ENCODE data around the gene RNF217.
"Not testable (repeated sequence)": the region's sequence is repeated elsewhere in the genome, so short reads cannot be mapped to it uniquely, and the experiment has no call there.

RNF217 gene

DNA sequence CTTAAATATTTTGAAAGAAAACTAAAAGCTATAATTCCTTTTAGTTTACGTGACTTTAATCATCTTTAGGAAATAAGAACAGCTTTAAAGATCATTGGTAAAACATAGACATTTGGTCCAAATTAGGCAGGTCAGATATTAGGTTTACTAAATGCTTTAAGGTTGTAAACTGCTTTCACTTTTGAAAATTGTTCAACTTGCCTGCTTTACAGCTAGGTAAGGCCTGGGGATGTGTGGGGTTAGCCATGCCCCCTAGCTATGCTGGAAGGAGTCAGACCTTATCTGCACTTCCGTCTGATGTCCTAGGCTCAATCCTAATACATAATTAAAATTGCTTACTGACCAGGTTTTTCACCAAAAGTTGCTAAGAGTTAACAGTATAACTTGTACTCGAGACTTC is 160.8 kb downstream of the RNF217 start:
- Histone ChIP-seq H3K27me3 (ENCODE audit: insufficient read depth, low read length, poor library complexity, severe bottlenecking) (no peaks in the 10 kb centered on the region), H3K9me3 (ENCODE audit: insufficient read depth, low read depth, low read length) (no peaks in the 10 kb centered on the region), H3F3A (ENCODE audit: low read depth) (no peaks in the 10 kb centered on the region), H3K9ac (ENCODE audit: low read depth, low read length, poor library complexity, severe bottlenecking) (no peak overlapping the region), H3K4me3 (ENCODE audit: low read length, poor library complexity, severe bottlenecking) (no peak overlapping the region), H3K36me3 (ENCODE audit: insufficient read depth, low read length) (no peaks in the 10 kb centered on the region), H2AFZ (ENCODE audit: low read length) (no peak overlapping the region), H3K79me2 (ENCODE audit: insufficient read depth, low read length) (no peaks in the 10 kb centered on the region), H3K4me2 (ENCODE audit: low read depth, low read length, poor library complexity, severe bottlenecking) (no peak overlapping the region), H3K9me2 (replicated peaks; ENCODE audit: low read depth, low read length) (no peaks in the 10 kb centered on the region), H3K4me1 (ENCODE audit: insufficient read depth, low read length, poor library complexity, severe bottlenecking) (no peaks in the 10 kb centered on the region), H4K20me1 (ENCODE audit: insufficient read depth, low read length, poor library complexity, severe bottlenecking) (no peaks in the 10 kb centered on the region)
- TF ChIP-seq CTCF (conservative IDR thresholded peaks at IDR 0.05; ENCODE audit: low read length): no peak
- no peak for TF ChIP-seq EZH2phosphoT487 (IDR thresholded peaks at IDR 0.05; ENCODE audit: borderline replicate concordance)

DNA sequence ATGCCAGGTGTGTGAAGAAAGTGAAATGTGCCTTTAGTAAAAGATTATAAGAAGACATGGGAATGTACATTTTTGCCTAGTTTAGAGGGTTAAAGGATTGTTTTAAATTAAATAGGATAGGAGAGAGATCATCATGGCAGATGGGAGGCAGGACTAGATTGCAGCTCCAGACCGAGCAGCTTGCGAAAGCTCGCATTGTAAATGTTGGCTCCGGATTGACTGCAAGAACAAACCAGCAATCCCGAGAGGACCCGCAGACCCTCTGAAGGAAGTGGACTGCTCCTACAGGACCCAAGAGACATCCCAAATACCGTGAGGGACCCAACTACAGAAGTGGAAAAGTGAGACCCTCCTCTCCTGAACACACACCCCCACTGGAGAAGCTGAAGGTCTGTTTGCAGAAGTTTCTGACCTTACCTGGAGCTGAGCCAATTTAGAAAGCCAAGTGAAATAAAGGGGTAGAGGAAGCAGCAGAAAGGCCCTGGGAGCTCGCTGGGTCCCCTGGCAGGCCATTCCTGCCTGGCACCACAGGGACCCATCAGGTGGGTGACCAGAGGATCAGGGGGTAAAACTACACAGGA is 161.3 kb downstream of the RNF217 start:
- Histone ChIP-seq H3K9ac (ENCODE audit: low read depth, low read length, poor library complexity, severe bottlenecking) (no peak overlapping the region), H2AFZ (ENCODE audit: low read length) (no peak overlapping the region)

GRCh38 chr6:125124049-125124669 is 161.9 kb downstream of the RNF217 start:
- Histone ChIP-seq H3K9me3 (ENCODE audit: insufficient read depth, low read depth, low read length) (no peaks in the 10 kb centered on the region), H3K27me3 (ENCODE audit: insufficient read depth, low read length, poor library complexity, severe bottlenecking) (no peaks in the 10 kb centered on the region), H4K20me1 (ENCODE audit: insufficient read depth, low read length, poor library complexity, severe bottlenecking) (no peaks in the 10 kb centered on the region), H2AFZ (ENCODE audit: low read length) (no peak overlapping the region), H3K4me3 (ENCODE audit: low read length, poor library complexity, severe bottlenecking) (no peak overlapping the region), H3K36me3 (ENCODE audit: insufficient read depth, low read length) (no peaks in the 10 kb centered on the region), H3K9ac (ENCODE audit: low read depth, low read length, poor library complexity, severe bottlenecking) (no peak overlapping the region), H3K4me1 (ENCODE audit: insufficient read depth, low read length, poor library complexity, severe bottlenecking) (no peaks in the 10 kb centered on the region), H3K4me2 (ENCODE audit: low read depth, low read length, poor library complexity, severe bottlenecking) (no peak overlapping the region), H3K9me2 (replicated peaks; ENCODE audit: low read depth, low read length) (no peaks in the 10 kb centered on the region), H3F3A (ENCODE audit: low read depth) (no peaks in the 10 kb centered on the region), H3K79me2 (ENCODE audit: insufficient read depth, low read length) (no peaks in the 10 kb centered on the region)
- TF ChIP-seq CTCF (conservative IDR thresholded peaks at IDR 0.05; ENCODE audit: low read length) (no peak), EZH2phosphoT487 (IDR thresholded peaks at IDR 0.05; ENCODE audit: borderline replicate concordance) (no peak)

More for the DNA sequence above, 161.3 kb downstream of the RNF217 start:
- Histone ChIP-seq H3K36me3 (ENCODE audit: insufficient read depth, low read length) (no peaks in the 10 kb centered on the region), H3K27me3 (ENCODE audit: insufficient read depth, low read length, poor library complexity, severe bottlenecking) (no peaks in the 10 kb centered on the region), H3K9me3 (ENCODE audit: insufficient read depth, low read depth, low read length) (no peaks in the 10 kb centered on the region), H3K4me2 (ENCODE audit: low read depth, low read length, poor library complexity, severe bottlenecking) (no peak overlapping the region), H3K4me1 (ENCODE audit: insufficient read depth, low read length, poor library complexity, severe bottlenecking) (no peaks in the 10 kb centered on the region), H3K79me2 (ENCODE audit: insufficient read depth, low read length) (no peaks in the 10 kb centered on the region), H3F3A (ENCODE audit: low read depth) (no peaks in the 10 kb centered on the region), H3K4me3 (ENCODE audit: low read length, poor library complexity, severe bottlenecking) (no peak overlapping the region), H3K9me2 (replicated peaks; ENCODE audit: low read depth, low read length) (no peaks in the 10 kb centered on the region), H4K20me1 (ENCODE audit: insufficient read depth, low read length, poor library complexity, severe bottlenecking) (no peaks in the 10 kb centered on the region)
- TF ChIP-seq CTCF (conservative IDR thresholded peaks at IDR 0.05; ENCODE audit: low read length) (no peak), EZH2phosphoT487 (IDR thresholded peaks at IDR 0.05; ENCODE audit: borderline replicate concordance) (no peak)

- H3K36me3 ChIP-seq (ENCODE audit: insufficient read depth, low read length); H3K9ac ChIP-seq (ENCODE audit: low read depth, low read length, poor library complexity, severe bottlenecking); H3K9me2 ChIP-seq (replicated peaks; ENCODE audit: low read depth, low read length); H3K27me3 ChIP-seq (ENCODE audit: insufficient read depth, low read length, poor library complexity, severe bottlenecking); H2AFZ ChIP-seq (ENCODE audit: low read length); H4K20me1 ChIP-seq (ENCODE audit: insufficient read depth, low read length, poor library complexity, severe bottlenecking); H3F3A ChIP-seq (ENCODE audit: low read depth); H3K4me1 ChIP-seq (ENCODE audit: insufficient read depth, low read length, poor library complexity, severe bottlenecking); H3K9me3 ChIP-seq (ENCODE audit: insufficient read depth, low read depth, low read length); H3K79me2 ChIP-seq (ENCODE audit: insufficient read depth, low read length); H3K4me2 ChIP-seq (ENCODE audit: low read depth, low read length, poor library complexity, severe bottlenecking); H3K4me3 ChIP-seq (ENCODE audit: low read length, poor library complexity, severe bottlenecking): not testable (repeated sequence)
Measured at GRCh38 chr6:125125856-125126255, 163.6 kb downstream of the RNF217 start.

All from Loucy (cell line).